Mammary epithelial cell (primary cell): Measurements from ENCODE around the gene C2CD5.

Experiments
- CTCF ChIP-seq, 2 donors: IDR thresholded peaks in 1 of 2; conservative IDR thresholded peaks in 1 of 2; 2 replicates each; pipeline ENCODE4 v1.5.1; 2011 to 2012; ENCODE audit warnings: inconsistent platforms in 2 of 2, low read length in 2 of 2, mild to moderate bottlenecking in 2 of 2, control low read depth in 1 of 2, low read depth in 1 of 2; ENCODE audit not compliant: insufficient read depth in 1 of 2; ENCODE audit errors: extremely low read depth in 1 of 2
- EZH2 ChIP-seq: IDR thresholded peaks from 2 replicates; pipeline ENCODE4 v1.6.1; 2012; ENCODE audit warnings: low read length, inconsistent platforms, borderline replicate concordance

- no peak for TF ChIP-seq CTCF (conservative IDR thresholded peaks at IDR 0.05 in 1 of 2, IDR thresholded peaks at IDR 0.05 in 1 of 2; ENCODE audit: extremely low read depth in 1 of 2, insufficient read depth in 1 of 2, low read depth in 1 of 2, low read length in 2 of 2)
- TF ChIP-seq EZH2, result no peak
These were observed 13.1 kb downstream of the C2CD5 start for GRCh38 chr12:22531205-22531604.
